GM23248 (cell line): ENCODE results near the gene SRPK1. TPM values are rescaled to one million over a fixed set of nuclear protein-coding genes. Genes with fewer than 3 reads are reported as not detected.

Experiments used
- DNase-seq: peaks from one replicate; pipeline ENCODE4 v3.0.0-alpha.2; 2015
- H2AFZ ChIP-seq: fragments of 200-600 bp; sonication (generic); 2 replicates; pipeline ENCODE4 v1.6.1; 2016; ENCODE audit warnings: antibody characterized with exemption
- H3F3A ChIP-seq: fragments of 200-600 bp; sonication (generic); 2 replicates; pipeline ENCODE4 v1.6.1; 2016; ENCODE audit warnings: mild to moderate bottlenecking, antibody characterized with exemption, mixed run types; ENCODE audit not compliant: insufficient read depth
- H3K27ac ChIP-seq: fragments of 200-600 bp; sonication (generic); 2 replicates; pipeline ENCODE4 v1.5.1; 2016; ENCODE audit warnings: mild to moderate bottlenecking
- H3K27me3 ChIP-seq: fragments of 200-600 bp; sonication (generic); replicated peaks from 2 replicates; pipeline ENCODE4 v1.6.1; 2016; ENCODE audit warnings: mild to moderate bottlenecking; ENCODE audit not compliant: insufficient read depth
- H3K36me3 ChIP-seq: fragments of 200-600 bp; sonication (generic); 2 replicates; pipeline ENCODE4 v1.6.1; 2016; ENCODE audit warnings: low read depth, mild to moderate bottlenecking
- H3K4me1 ChIP-seq: fragments of 200-600 bp; sonication (generic); 2 replicates; pipeline ENCODE4 v1.6.1; 2016; ENCODE audit warnings: mild to moderate bottlenecking; ENCODE audit not compliant: insufficient read depth
- H3K4me2 ChIP-seq: fragments of 200-600 bp; sonication (generic); one replicate; pipeline ENCODE4 v1.6.1; 2016; ENCODE audit warnings: mild to moderate bottlenecking; ENCODE audit not compliant: unreplicated experiment
- H3K4me3 ChIP-seq: fragments of 200-600 bp; sonication (generic); 2 replicates; pipeline ENCODE4 v1.5.1; 2016; ENCODE audit warnings: mild to moderate bottlenecking
- H3K79me2 ChIP-seq: fragments of 200-600 bp; sonication (generic); 2 replicates; pipeline ENCODE4 v1.6.1; 2016; ENCODE audit warnings: mild to moderate bottlenecking; ENCODE audit not compliant: insufficient read depth
- H3K9ac ChIP-seq: fragments of 200-600 bp; sonication (generic); 2 replicates; pipeline ENCODE4 v1.6.1; 2016; ENCODE audit warnings: mild to moderate bottlenecking
- H3K9me2 ChIP-seq: fragments of 200-600 bp; sonication (generic); 2 replicates; pipeline ENCODE4 v1.6.1; 2016; ENCODE audit warnings: mixed run types, mild to moderate bottlenecking, moderate library complexity; ENCODE audit not compliant: insufficient read depth
- H3K9me3 ChIP-seq: fragments of 200-600 bp; sonication (generic); one replicate; pipeline ENCODE4 v1.6.1; 2017; ENCODE audit warnings: low read depth
- H4K20me1 ChIP-seq: fragments of 200-600 bp; sonication (generic); 2 replicates; pipeline ENCODE4 v1.6.0; 2016; ENCODE audit not compliant: insufficient read depth
- EZH2 ChIP-seq: fragments of 200-600 bp; sonication (generic); IDR thresholded peaks from 2 replicates; pipeline ENCODE4 v1.6.1; 2018; ENCODE audit warnings: antibody characterized with exemption, mild to moderate bottlenecking; ENCODE audit not compliant: insufficient read depth, poor library complexity, severe bottlenecking
- EZH2phosphoT487 ChIP-seq: fragments of 200-600 bp; sonication (generic); IDR thresholded peaks from 2 replicates; pipeline ENCODE4 v1.6.1; 2018; ENCODE audit warnings: antibody characterized with exemption, moderate library complexity, mild to moderate bottlenecking, low read depth; ENCODE audit not compliant: insufficient read depth
- WGBS, 2 experiments: methylation state at CpG; one replicate each; pipeline ENCODE4 v1.1.6; 2015 to 2017; ENCODE audit warnings: low lambda C conversion rate in 2 of 2, low coverage in 1 of 2; ENCODE audit errors: missing lambda C conversion rate in 2 of 2; 5-methylcytosine and 5-hydroxymethylcytosine counted together
- in situ Hi-C: fragments of 300-500 bp; cut with MboI; formaldehyde crosslinking; loops from 2 replicates; pipeline ENCODE4 v1.15.0; 2020
- polyA plus RNA-seq: library from polyadenylated mRNA; unstranded; fragments of >200 nt; fragmentation: Nextera tagmentation; extraction: Ambion mirVana; gene quantifications from 2 replicates; pipeline ENCODE4 v1.2.1, GENCODE V29; 2016
- total RNA-seq: library from RNA; depleted of rRNA; stranded (reverse); fragments of >200 nt; shearing (Covaris generic); gene quantifications from 2 replicates; pipeline ENCODE4 v1.2.3, GENCODE V29; 2014

SRPK1 gene
- total and polyA plus RNA-seq, 2 experiments from 2014 or later, result 28.9 to 44.4 TPM

GRCh38 chr6:35856250-35856649 lies 64.6 kb downstream of the SRPK1 start:
- H3K79me2 ChIP-seq, result no peaks in the 10 kb centered on the region
- H3K27me3 ChIP-seq, result no peaks in the 10 kb centered on the region
- no peaks in the 10 kb centered on the region for H4K20me1 ChIP-seq
- no peaks in the 10 kb centered on the region for H3F3A ChIP-seq
- H3K4me2 ChIP-seq, result no peak overlapping the region
- no peak overlapping the region for H3K27ac ChIP-seq
- no peak overlapping the region for H2AFZ ChIP-seq
- TF ChIP-seq EZH2phosphoT487 (no peak), EZH2 (no peak)
- H3K9ac ChIP-seq, result no peak overlapping the region
- no peaks in the 10 kb centered on the region for H3K4me1 ChIP-seq
- H3K9me2 ChIP-seq, result no peaks in the 10 kb centered on the region
- no peaks in the 10 kb centered on the region for H3K9me3 ChIP-seq
- 95 to 100% methylated on average over 1 of the region's 1 CpG for WGBS, 2 experiments
- no peak for DNase-seq
- in situ Hi-C loops, result no loop called here
- H3K4me3 ChIP-seq, result no peak overlapping the region
- H3K36me3 ChIP-seq, result peaks cover 20% of the 10 kb centered on the region; the same call in 1 of the 2 replicates

DNA sequence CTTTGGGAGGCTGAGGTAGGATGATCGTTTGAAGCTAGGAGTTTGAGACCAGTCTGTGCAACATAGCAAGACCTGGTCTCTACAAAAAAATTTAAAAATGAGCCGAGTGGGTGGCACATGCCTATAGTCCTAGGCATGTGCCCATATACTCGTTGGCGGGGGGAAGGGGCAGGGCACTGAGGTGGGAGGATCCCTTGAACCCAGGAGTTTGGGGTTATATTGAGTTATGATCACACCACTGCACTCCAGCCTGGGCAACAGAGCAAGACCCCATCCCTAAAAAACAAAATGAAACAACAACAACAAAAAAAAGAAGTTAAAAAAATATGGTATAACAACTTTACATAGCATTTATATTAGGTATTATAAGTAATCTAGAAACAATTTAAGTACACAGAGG lies 67.9 kb downstream of the SRPK1 start:
- H3F3A ChIP-seq, result no peaks in the 10 kb centered on the region
- H2AFZ ChIP-seq, result no peak overlapping the region
- H3K9me2 ChIP-seq, result no peaks in the 10 kb centered on the region
- no peaks in the 10 kb centered on the region for H3K79me2 ChIP-seq
- in situ Hi-C loops, result no loop called here
- WGBS, 2 experiments, result 91 to 93% methylated on average over 4 of the region's 4 CpGs
- no peak overlapping the region for H3K4me3 ChIP-seq
- H3K9me3 ChIP-seq, result no peaks in the 10 kb centered on the region
- H3K36me3 ChIP-seq, result peaks cover 44% of the 10 kb centered on the region
- no peak for DNase-seq
- no peaks in the 10 kb centered on the region for H3K27me3 ChIP-seq
- no peak overlapping the region for H3K4me2 ChIP-seq
- H3K4me1 ChIP-seq, result no peaks in the 10 kb centered on the region
- H3K27ac ChIP-seq, result no peak overlapping the region
- H3K9ac ChIP-seq, result no peak overlapping the region
- TF ChIP-seq EZH2phosphoT487, result no peak
- TF ChIP-seq EZH2, result no peak
- H4K20me1 ChIP-seq, result no peaks in the 10 kb centered on the region

GRCh38 chr6:35850208-35850607 lies 70.7 kb downstream of the SRPK1 start:
- no peak overlapping the region for H3K4me2 ChIP-seq
- H4K20me1 ChIP-seq, result no peaks in the 10 kb centered on the region
- H3K36me3 ChIP-seq, result peaks cover 42% of the 10 kb centered on the region
- no peaks in the 10 kb centered on the region for H3K4me1 ChIP-seq
- no peak overlapping the region for H2AFZ ChIP-seq
- no peaks in the 10 kb centered on the region for H3F3A ChIP-seq
- TF ChIP-seq EZH2, result no peak
- no peak for TF ChIP-seq EZH2phosphoT487
- H3K4me3 ChIP-seq, result no peak overlapping the region
- no peak overlapping the region for H3K27ac ChIP-seq
- no peaks in the 10 kb centered on the region for H3K79me2 ChIP-seq
- H3K9me3 ChIP-seq, result no peaks in the 10 kb centered on the region
- no peaks in the 10 kb centered on the region for H3K9me2 ChIP-seq
- H3K27me3 ChIP-seq, result no peaks in the 10 kb centered on the region
- DNase-seq, result no peak
- WGBS, 2 experiments, result 54 to 58% methylated on average over 2 of the region's 2 CpGs
- H3K9ac ChIP-seq, result no peak overlapping the region
- in situ Hi-C loops, result no loop called here

GRCh38 chr6:35844290-35844689 lies 76.6 kb downstream of the SRPK1 start:
- WGBS, 2 experiments, result 84 to 86% methylated on average over 3 of the region's 3 CpGs
- H3F3A ChIP-seq, result no peaks in the 10 kb centered on the region

GRCh38 chr6:35842381-35842780 lies 78.5 kb downstream of the SRPK1 start:
- Histone ChIP-seq H3K36me3 (peaks cover 21% of the 10 kb centered on the region; the same call in 1 of the 2 replicates), H3K27me3 (no peaks in the 10 kb centered on the region), H4K20me1 (no peaks in the 10 kb centered on the region), H3K4me3 (no peak overlapping the region), H3K4me1 (no peaks in the 10 kb centered on the region), H3K79me2 (no peaks in the 10 kb centered on the region), H3K9ac (no peak overlapping the region), H3K4me2 (no peak overlapping the region), H3K9me3 (no peaks in the 10 kb centered on the region), H2AFZ (no peak overlapping the region), H3K9me2 (no peaks in the 10 kb centered on the region), H3F3A (no peaks in the 10 kb centered on the region), H3K27ac (no peak overlapping the region)
- WGBS, 2 experiments, result 95 to 96% methylated on average over 3 of the region's 3 CpGs
- no peak for TF ChIP-seq EZH2phosphoT487
- no peak for TF ChIP-seq EZH2
- in situ Hi-C loops, result no loop called here
- no peak for DNase-seq

More at GRCh38 chr6:35844290-35844689, 76.6 kb downstream of the SRPK1 start:
- Histone ChIP-seq H3K79me2 (no peaks in the 10 kb centered on the region), H3K27me3 (no peaks in the 10 kb centered on the region), H2AFZ (no peak overlapping the region), H3K9me3 (no peaks in the 10 kb centered on the region), H4K20me1 (no peaks in the 10 kb centered on the region), H3K9me2 (no peaks in the 10 kb centered on the region), H3K4me3 (no peak overlapping the region), H3K4me1 (no peaks in the 10 kb centered on the region), H3K36me3 (peaks cover 25% of the 10 kb centered on the region), H3K27ac (no peak overlapping the region), H3K9ac (no peak overlapping the region), H3K4me2 (no peak overlapping the region)
- in situ Hi-C loops, result no loop called here
- DNase-seq, result no peak
- TF ChIP-seq EZH2 (no peak), EZH2phosphoT487 (no peak)
